ENCODE results near the gene MYL11.
"Not testable (repeated sequence)": the region's sequence is repeated elsewhere in the genome, so short reads cannot be mapped to it uniquely, and the experiment has no call there.

Gene MYL11

DNA sequence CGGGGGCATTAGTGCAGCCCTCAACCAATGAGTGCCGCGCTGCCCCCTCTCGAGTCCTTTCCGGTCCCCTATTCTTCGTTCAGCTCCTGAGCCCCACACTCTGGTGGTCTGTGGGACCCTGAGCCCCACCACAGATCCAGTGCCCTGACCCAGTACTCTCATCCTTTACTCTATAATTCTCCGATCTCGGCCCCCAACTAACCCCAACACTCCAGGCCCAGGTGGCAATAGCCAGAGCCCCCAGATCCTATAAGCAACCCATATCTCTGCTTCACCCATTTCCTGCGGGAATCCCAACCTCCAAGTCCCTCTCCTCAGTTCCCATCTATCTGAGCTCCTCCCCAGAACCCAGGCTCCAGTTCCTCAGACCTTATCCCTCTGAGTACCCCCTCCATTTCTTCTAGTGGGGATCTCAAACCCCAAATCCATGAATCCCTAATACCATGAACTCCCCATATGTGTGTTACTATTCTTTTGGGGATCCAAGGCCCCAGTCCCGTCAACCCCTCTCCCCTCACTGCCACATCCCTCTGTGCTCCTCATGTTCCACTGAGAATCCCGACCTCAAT is 3.3 kb upstream of the MYL11 start:
- no peak for DNase-seq

DNA sequence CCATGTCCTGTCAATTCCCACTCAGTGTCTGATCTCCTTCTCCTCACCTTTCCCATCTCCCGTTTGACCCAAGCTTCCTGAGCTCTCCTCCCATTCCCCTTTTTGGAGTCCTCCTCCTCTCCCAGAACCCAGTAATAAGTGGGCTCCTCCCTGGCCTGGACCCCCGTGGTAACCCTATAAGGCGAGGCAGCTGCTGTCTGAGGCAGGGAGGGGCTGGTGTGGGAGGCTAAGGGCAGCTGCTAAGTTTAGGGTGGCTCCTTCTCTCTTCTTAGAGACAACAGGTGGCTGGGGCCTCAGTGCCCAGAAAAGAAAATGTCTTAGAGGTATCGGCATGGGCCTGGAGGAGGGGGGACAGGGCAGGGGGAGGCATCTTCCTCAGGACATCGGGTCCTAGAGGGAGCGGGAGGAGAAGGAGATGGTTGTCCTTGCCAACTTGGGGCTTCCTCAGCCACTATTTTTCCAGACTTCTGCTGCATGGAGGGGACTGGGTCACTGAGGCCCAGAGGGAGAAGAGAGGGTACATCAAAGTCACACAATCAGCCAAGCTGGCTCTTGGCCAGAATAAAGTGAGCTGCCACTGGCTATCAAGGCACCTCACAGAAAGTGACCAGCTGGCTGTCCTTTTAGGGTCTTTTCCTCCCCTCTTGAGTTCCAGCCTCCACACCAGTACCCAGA is 2.4 kb upstream of the MYL11 start:
- DNase-seq: no peak

DNA sequence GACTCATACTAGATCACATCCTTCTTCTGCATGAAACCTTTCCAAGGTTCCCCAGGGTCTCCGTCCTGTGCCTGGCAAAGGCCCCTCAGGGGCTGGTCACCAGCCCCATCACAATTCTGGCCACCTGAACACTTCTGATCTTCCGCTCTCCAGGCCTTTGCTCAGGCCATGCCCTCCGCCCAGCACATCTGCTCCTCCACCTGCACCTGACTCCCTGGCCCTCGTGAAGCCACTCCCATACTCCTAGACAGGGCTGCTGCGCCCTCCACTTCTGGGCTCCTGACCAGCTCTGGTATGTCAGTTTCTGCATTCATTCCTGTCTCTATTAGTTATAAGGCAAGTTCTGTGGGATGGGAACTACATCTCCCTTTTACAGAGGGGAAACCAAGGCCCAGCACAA is 1.9 kb upstream of the MYL11 start:
- DNase-seq: no peak

DNA sequence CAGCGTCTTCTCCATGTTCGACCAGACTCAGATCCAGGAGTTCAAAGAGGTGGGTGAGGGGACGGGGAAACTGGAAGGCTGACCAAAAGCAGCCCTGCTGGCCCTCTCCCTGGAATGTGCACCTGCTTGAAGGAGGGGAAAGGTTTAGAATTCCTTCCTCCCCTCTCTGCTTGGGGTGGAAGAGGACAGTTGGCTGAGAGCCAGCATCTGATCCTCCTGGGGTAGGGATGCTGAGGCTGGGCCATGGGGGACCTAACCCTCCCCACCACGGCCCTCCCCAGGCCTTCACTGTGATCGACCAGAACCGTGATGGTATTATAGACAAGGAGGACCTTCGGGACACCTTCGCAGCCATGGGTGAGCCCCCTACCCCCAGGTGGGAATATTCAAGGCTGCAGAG is 1.3 kb downstream of the MYL11 start:
- no peak for DNase-seq

DNA sequence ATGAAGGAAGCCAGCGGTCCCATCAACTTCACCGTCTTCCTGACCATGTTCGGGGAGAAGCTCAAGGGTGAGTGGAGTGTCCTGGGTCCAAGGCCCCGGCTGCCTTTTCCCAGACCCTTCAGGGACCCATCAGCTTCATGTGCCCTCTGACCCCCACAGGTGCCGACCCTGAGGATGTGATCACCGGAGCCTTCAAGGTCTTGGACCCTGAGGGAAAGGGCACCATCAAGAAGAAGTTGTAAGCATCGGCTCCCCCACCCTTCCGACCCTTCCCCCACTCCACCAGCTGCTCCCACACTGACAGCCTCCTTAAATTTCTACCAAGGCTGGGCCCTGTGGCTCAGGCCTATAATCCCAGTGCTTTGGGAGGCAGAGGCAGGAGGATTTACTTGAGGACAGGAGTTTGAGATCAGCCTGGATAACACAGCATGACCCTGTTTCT is 1.9 kb downstream of the MYL11 start:
- no peak for DNase-seq

DNA sequence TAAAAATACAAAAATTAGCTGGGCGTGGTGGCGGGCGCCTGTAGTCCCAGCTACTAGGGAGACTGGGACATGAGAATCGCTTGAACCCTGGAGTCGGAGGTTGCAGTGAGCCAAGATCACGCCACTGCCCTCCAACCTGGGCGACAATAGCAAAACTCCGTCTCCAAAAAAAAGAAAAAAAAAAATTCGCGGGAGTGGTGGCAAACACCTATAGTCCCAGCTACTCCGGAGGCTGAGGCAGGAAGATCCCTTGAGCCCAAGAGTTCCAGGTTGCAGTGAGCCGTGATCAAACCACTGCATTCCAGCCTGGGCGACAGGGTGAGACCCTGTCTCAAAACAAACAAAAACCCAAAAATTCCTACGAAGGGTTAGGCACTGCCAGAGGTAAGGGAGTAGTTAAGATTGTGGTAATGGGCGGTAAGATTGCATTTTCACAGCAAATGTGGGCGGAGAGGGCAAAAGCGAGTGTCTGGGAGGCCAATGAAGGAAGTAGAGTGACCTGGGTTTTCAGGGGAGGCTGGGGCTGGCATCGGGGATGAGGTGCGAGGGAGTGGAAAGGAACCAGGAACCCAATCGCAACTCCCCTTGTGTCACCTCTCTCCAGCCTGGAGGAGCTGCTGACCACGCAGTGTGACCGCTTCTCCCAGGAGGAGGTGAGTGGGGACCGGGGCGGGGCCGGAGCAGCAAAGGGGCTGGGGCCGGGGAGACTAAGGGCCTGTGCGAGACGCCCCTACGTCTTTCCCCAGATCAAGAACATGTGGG is 2.6 kb downstream of the MYL11 start:
- no peak for DNase-seq

DNA sequence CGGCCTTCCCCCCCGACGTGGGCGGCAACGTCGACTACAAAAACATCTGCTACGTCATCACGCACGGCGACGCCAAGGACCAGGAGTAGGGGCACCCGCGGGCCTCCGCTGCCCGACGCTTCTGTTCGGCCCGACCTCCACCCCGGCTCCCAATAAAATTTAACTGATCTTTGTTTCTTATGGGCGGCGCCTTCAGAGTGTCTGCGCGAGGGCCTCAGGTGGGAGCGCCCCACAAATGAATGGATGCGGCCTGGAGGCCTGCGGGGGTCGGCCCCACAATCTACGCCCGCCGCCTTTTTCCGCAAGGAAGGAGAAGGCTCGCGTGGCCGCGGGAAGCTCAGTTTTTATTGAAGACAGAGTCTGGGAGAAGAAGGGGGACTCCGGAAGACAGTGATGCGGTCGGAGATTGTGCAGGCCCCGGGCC is 3.2 kb downstream of the MYL11 start:
- peak; percentile 86 for DNase-seq

DNA sequence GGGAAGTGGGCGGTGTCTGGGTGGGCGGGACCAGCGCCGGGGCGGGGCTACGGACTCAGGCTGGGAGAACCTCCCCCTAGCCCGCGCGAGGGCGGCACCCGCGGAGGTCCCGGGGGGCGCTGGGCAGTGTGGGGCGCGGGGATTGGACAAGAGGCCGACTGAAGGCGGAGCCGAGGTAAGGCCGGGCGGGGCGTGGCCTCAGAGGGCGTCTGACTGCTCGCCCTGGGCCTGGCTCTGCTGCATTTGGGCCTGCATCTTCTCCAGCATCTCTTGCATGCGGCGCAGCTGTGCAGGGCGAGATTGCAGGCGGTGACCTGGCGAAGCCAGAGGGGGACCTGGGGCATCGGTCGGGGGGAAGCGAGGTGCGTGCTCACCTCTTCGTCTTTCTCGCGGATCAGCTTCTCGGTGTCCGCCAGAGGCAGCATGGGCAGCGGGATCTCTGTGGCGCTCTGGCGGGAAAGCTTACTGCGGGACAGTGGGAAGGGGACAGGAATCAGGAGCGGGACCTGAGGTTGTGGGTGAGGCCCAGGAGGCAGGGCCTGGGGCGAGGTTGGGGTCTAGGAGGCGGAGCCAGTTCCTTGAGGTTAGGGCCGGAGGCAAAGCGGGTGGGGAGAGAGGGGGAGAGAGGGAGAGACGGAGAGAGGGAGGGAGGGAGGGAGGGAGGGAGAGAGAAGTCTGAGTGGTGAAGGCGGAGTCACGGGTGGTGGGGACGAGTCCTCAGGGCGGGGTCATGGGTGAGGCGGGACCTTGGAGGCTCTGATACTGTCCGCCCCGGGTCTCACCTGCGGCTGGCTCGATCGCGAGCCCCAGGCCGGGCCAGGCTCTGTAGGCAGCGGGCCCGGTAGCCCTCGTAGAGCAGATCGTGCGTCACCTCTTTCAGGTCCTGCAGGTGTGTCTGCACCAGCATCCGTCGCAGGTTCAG is 3.9 kb downstream of the MYL11 start:
- DNase-seq: peak; percentile 92

DNA sequence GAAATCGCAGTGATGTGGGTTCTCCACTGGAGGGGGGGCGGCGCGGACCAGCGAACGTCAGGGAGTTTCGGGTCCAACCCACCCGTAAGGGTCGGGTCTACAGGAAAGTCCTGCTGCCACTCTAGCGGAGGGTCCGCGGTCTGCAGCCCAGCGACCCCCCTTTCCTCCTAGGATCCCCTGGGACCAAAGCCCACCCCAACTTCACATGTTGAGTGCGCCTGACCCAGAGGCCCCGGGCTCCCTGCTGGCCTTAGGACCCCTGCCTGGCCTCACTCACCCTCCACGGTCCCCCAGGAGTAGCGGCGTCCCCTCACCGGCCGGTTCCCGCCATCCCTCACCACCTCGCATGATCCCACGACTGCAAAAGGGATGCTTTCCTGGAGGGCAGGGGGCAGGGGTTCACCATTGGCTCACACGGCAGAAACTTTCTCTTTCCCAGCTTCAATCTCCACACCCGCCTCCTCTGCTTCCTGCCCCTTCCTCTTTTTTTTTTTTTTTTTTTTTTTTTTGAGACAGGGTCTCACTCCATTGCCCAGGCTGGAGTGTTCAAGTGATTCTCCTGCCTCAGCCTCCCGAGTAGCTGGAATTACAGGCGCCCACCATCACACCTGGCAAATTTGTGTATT is 4.7 kb downstream of the MYL11 start:
- no peak for DNase-seq

DNA sequence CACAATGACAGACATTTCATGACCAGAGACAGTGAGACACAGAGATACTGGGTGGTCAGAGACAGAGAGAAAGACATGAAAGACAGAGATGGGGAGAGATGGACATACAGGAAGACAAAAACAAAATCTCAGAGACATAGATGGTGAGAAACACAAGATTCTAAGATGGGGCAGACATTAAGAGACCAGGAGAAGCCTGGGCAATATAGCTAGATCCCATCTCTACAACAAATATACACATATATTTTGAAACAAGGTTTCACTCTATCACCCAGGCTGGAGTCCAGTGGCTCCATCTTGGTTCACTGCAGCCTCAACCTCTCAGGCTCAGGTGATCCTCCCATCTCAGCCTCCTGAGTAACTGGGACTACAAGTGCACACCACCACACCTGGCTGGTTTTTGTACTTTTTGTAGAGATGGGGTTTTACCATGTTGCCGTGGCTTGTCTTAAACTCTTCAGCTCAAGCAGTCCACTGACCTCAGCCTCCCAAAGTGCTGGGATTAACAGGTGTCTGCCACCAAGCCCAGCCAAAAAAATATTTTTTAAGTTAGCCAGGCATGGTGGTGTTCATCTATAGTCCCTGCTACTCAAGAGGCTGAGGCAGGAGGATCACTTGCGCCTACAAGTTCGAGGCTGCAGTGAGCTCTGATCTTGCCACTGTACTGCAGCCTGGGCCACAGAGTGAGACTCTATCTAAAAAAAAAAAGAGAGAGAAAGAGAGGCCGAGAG is 5.6 kb downstream of the MYL11 start:
- no peak for DNase-seq

DNA sequence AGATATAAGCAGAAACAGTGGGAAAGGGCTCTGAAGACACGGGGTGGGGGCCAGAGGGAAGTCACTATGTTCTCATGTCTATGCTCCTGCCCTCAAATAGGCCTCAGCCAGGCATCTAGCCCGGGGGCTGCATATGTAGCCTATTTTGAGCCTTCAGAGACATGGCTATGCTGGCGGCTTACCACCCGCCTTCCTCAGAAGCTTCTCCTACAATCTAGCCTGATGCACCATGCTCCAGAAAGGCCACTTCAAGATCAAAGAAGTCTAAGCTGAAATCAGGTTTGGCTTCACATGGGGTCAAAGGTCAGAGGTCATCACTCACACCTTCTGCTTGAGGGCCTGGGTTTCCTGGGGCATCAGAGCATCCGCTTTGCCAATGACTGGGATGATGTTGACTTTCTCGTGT is 6.2 kb downstream of the MYL11 start:
- no peak for DNase-seq

DNA sequence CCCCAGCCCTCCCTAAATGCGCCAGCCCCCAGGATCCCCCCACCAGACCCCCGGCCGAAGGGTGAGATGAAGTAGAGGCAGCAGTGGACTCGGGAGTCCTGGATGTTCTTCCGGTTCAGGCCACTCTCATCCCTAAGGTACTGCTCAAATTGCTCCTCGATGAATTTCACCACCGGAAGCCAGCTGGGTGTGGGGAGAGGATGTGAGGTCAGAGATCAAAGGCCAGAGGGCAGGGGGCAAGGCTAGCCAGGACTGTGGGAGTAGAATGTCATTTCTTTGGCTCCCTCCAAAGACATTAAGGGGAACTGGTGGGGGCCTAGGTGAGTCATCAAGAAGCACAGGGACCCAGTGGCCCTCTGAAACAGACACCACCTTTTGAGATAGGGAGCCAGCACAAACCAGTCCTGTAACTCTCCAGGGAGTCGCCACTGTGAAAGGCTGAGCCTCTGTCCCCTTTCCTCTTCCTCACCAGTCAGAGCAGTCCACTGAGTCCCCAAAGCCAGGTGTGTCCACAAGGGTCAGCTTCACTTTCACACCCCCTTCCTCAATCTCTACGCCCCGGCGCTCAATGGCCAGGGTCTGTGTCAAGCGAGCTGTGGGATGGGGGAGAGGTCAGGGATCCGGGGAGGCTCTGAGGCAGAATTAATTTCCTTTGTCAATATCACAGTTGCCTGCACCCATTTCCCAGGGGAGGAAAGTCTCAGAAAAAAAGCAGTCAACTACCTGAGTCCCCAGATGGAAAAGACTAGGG is 6.9 kb downstream of the MYL11 start:
- no peak for DNase-seq

DNA sequence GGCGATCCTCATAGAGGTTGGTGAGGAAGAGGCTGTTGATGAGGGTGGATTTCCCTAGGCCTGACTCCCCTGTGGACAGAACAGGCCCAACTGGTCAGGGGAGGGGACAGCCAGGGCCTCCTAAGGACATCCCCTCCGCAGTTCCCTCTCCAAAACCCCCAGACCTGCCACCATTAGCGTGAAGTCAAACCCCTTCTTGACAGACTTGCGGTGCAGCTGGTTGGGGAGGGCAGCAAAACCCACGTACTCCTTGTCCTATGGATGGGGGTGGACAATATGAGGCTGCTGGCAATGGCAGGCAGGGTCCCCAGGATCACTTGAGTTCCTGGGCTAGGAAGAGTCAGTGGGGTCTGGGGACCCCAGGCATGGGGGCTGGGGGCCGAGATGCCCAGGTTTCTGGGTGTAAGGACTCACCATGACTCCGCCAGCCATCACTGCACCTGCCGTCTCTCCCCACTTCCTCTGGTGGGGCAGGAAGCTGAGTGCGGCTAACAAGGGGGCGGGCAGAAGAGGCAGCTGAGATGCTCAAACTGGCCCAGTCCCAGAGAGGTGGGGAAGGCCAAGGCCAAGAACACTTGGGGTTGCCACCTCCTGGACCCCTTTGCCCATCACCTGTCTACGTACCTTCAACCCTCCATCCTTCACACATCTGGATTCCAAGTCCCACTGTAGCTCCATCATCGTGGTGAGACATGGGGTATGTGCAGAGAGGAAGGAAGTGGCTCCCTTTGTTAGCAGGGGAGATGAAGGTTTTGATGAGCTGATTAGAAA is 7.7 kb downstream of the MYL11 start, which contains the start of gene SEPTIN1:
SEPTIN1 (minus strand) TSS at position 451 of the 771 bp plus-strand sequence; CDS start at position 432, 19 bp downstream.
- no peak for DNase-seq

DNA sequence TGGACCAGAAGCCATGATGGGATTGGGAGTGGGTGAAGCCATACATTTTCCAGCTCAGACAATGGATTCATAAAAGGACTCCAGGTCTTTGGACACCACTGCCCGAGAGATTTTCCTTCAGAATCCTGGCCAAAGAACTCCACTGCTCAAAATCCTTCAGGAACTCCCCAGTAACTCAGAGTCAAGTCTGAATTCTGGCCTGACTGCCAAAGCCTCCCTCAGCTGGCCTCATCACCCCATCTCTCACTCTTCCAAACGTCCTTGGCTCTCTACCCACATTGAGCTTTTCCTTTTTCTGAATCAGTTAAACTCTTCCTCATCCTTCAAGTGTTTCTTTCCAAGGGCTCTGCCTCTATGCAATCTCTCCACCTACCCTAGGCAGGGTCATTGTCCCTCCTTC is 8.9 kb downstream of the MYL11 start:
- DNase-seq: no peak

DNA sequence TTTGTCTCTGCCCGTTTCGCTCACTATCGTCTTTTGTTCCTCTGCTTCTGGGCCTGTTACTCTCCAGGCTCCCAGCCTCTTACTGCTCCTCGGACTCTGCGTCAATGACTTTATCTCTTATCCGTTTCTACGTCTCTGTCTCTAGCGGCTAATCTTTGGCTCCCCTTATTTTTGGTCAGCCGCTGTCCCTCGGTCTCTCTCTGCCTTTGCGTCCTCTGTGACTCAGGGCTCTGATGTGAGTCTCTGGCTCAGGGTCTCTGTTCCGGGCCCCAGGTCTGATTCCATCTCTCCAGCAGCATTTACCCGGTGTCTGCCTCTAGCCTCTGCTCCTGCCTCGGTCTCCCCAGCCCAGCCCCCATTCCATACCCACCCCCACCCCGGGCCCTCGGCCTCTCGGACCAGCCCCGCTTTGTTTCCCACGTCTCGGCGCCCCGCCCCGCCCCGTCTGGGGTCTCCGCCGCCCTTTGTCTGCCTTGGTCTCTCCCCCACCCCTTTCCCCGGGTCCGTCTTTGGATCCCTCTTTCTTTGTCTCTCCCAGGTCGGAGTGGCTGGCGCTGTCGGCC is 20.1 kb downstream of the MYL11 start:
- peak; percentile 51 for DNase-seq

DNA sequence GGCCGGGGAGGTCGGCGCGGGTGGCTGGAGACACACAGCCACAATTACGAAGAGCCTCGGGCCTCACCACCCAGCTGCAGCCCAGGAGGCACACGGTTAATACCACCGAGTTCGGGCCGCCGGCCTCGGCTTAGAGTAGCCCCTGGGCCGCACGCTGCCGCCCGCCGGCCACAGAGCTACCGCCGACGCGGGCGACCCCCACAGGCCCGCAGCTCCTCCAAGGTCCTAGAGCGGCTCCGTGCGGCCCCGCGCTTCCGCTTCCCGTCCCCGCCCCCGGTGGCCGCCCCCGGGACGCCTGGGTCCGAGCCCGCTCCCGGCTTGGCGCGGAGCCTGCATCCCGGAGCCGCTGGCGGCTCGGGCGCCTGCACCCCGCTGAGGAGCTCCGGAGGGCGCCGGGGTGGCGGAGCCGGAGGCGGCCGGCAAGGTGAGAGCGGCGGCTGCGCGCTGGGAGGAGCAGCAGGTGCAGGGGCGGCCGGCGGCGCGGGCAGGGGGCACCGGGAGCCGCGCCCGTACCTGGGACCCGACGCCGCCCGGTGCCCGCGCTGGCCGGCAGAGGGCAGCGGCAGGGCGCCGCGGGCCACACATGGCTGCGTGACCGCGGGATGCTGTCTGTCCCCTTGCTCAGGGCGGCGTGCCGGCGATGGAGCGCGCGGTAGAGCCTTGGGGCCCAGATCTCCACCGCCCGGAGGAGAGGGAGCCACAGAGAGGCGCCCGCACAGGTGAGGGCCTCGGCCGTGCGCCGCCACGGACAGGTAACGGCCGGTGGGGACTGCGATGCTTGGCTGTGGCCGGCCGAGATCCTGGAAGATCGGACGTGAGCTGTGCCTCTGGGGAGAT is 20.8 kb downstream of the MYL11 start, which contains the start of gene ZNF48:
ZNF48 (plus strand) TSS at position 266 of the 837 bp plus-strand sequence; CDS start at position 641, 375 bp downstream.
- DNase-seq: peak; percentile 90

DNA sequence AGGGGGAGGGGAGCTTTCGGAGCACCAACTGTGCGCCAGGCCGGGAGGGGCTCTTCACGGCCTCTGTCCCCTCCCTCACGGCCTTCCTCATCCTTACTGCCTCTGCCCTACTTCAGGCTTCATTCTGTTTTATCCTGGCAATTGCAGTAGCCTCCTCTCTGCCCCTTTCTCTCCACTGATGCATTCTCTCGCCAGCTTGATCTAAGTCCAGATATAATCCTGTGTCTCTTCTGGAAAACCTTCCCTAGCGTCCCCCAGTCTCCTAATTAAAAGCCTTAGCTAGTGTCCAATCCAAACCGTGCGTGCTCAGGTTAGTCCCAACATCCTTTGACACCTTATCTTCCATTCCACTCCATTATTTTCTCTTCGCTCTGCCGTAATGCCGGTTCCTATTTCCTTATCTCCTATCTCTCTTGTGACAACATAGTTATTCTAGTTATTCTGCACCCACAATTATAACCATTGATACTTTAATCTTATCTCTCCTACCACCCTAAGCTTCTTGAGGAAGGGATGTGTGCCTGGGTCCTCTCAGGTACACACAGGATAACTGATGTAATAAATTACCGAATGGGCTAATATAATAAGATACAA is 21.5 kb downstream of the MYL11 start:
- DNase-seq: peak; percentile 20

DNA sequence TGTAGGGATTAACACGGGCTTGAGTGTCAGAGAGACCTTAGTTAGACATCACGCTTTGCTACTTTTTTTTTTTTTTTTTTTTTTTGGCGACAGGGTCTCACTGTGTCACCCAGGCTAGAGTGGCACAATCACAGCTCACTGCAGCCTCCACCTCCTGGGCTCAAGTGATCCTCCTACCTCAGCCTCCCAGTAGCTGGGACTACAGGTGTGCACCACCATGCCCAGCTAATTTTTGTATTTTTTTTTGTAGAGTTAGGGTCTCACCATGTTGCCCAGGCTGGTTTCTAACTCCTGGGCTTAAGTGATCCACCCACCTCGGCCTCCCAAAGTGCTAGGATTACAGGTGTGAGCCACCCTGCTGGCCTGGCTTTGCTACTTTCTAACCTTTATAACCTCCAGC is 22.0 kb downstream of the MYL11 start:
- not testable (repeated sequence) for DNase-seq

Data from NCI-H1105 treated with DMSO at 0.1 percent for 48 hours (cell line).